K562 (cell line): ENCODE measurements around the gene PPEF2. TPM values are rescaled to one million over a fixed set of nuclear protein-coding genes. Genes with fewer than 3 reads are reported as not detected.

Experiments
- ATF7 ChIP-seq: fragments of 450-650 bp; IDR thresholded peaks from 2 replicates; pipeline ENCODE4 v1.7.1; 2014; ENCODE audit warnings: mild to moderate bottlenecking, moderate library complexity
- BRCA1 ChIP-seq, 2 experiments: fragments of 450-650 bp in 1 of 2; sonication (generic) in 1 of 2; formaldehyde crosslinking in 1 of 2; IDR thresholded peaks; 2 replicates each; pipeline versions ENCODE4 v1.5.0 to v1.6.1; 2017 to 2020; ENCODE audit warnings: mild to moderate bottlenecking in 1 of 2, missing genetic modification reagents in 1 of 2
- CXXC5 ChIP-seq: fragments of 250-450 bp; sonication (Bioruptor Pico); IDR thresholded peaks from 2 replicates; pipeline ENCODE4 v1.8.0; 2022; ENCODE audit warnings: inconsistent platforms, mild to moderate bottlenecking, moderate library complexity
- FIP1L1 ChIP-seq: fragments of 200-400 bp; formaldehyde crosslinking; IDR thresholded peaks from 2 replicates; pipeline ENCODE4 v1.6.1; 2018; ENCODE audit warnings: mild to moderate bottlenecking, low read depth, low read length; ENCODE audit not compliant: poor library complexity, severe bottlenecking
- FOSL1 ChIP-seq: fragments of 200-800 bp; sonication (Bioruptor generic); conservative IDR thresholded peaks from 2 replicates; pipeline ENCODE4 v1.6.1; 2016; ENCODE audit warnings: missing genetic modification characterization, missing compliant biosample characterization
- GTF2E2 ChIP-seq: fragments of 200-800 bp; sonication (Bioruptor generic); IDR thresholded peaks from 2 replicates; pipeline ENCODE4 v1.6.1; 2016; ENCODE audit warnings: missing genetic modification characterization, missing compliant biosample characterization
- GTF2F1 ChIP-seq: IDR thresholded peaks from 2 replicates; pipeline ENCODE4 v1.6.1; 2011; ENCODE audit warnings: low read depth, low read length, improper control_type of control experiment
- HOMEZ ChIP-seq: fragments of 250-450 bp; sonication (Bioruptor Pico); IDR thresholded peaks from 2 replicates; pipeline ENCODE4 v1.4.0; 2020; ENCODE audit warnings: mild to moderate bottlenecking, moderate library complexity
- KDM1A ChIP-seq, 2 experiments: fragments of 450-650 bp; IDR thresholded peaks; 2 replicates each; pipeline ENCODE4 v1.6.1; 2016; ENCODE audit warnings: mild to moderate bottlenecking in 2 of 2
- PHB2 ChIP-seq: fragments of 450-650 bp; IDR thresholded peaks from 2 replicates; pipeline ENCODE4 v1.6.1; 2017; ENCODE audit warnings: low read depth
- PHF21A ChIP-seq: fragments of 450-650 bp; IDR thresholded peaks from 2 replicates; pipeline ENCODE4 v1.6.1; 2017; ENCODE audit warnings: low read depth, borderline replicate concordance
- POLR2G ChIP-seq: fragments of 200-400 bp; formaldehyde crosslinking; IDR thresholded peaks from 2 replicates; pipeline ENCODE4 v1.6.1; 2017; ENCODE audit warnings: low read depth, mild to moderate bottlenecking, antibody characterized with exemption, low read length, moderate library complexity
- PRMT5 ChIP-seq: sonication (generic); formaldehyde crosslinking; IDR thresholded peaks from 2 replicates; pipeline ENCODE4 v1.5.0; 2020; ENCODE audit warnings: missing genetic modification reagents
- SMAD2 ChIP-seq: fragments of 150-350 bp; IDR thresholded peaks from 2 replicates; pipeline ENCODE4 v1.6.1; 2014; ENCODE audit warnings: low read depth, mild to moderate bottlenecking, low read length
- ZKSCAN1 ChIP-seq: fragments of 150-350 bp; IDR thresholded peaks from 2 replicates; pipeline ENCODE4 v1.6.1; 2016; ENCODE audit warnings: low read depth, low read length
- ZNF589 ChIP-seq: fragments of 200-800 bp; sonication (Bioruptor generic); IDR thresholded peaks from 2 replicates; pipeline ENCODE4 v1.6.1; 2016; ENCODE audit warnings: low read depth, missing genetic modification characterization, missing compliant biosample characterization
- ZNF592 ChIP-seq: fragments of 450-650 bp; IDR thresholded peaks from 2 replicates; pipeline ENCODE4 v1.6.1; 2017; ENCODE audit warnings: antibody characterized with exemption, mild to moderate bottlenecking
- polyA plus RNA-seq, 8 experiments: library from polyadenylated mRNA; depleted of rRNA in 4 of 8; stranded (reverse) in 5 of 8; unstranded in 3 of 8; fragments of >200 nt; fragmentation: Nextera tagmentation in 2 of 8; fragmentation: Illumina TruSeq in 1 of 8; extraction: Ambion mirVana in 2 of 8; extraction: Trizol in 1 of 8; gene quantifications; 2 replicates each; pipeline versions ENCODE4 v1.2.1 to v1.2.3, GENCODE V29; 2011 to 2014; ENCODE audit warnings: inconsistent platforms in 1 of 8, missing spikeins in 1 of 8
- total RNA-seq, 7 experiments: library from RNA; depleted of rRNA in 6 of 7; stranded (reverse); fragments of >200 nt in 6 of 7; fragmentation: Illumina TruSeq in 2 of 7; extraction: Trizol in 2 of 7; gene quantifications; 2 replicates each; pipeline versions ENCODE4 v1.2.1 to v1.2.3, GENCODE V29; 2011 to 2021; ENCODE audit warnings: low replicate concordance in 1 of 7
- TF ChIP-seq, protein P1 (sequence below), 2 experiments: IDR thresholded peaks; 2 replicates each; pipeline ENCODE4 v1.6.1; 2012; ENCODE audit warnings: improper control_type of control experiment in 2 of 2, low read depth in 2 of 2, low read length in 2 of 2, borderline replicate concordance in 1 of 2

The PPEF2 gene
- total and polyA plus RNA-seq, 9 of the 15 experiments (the other 6 are each of a cell fraction or from before 2014, with no cell fraction given): not detected

- TF ChIP-seq HOMEZ (CRISPR knock-in tag) (no peak), PHB2 (no peak), CXXC5 (CRISPR knock-in tag) (peak; percentile 35), ZKSCAN1 (peak; percentile 2; the same call in 1 of the 2 replicates), PRMT5 (no peak), GTF2F1 (no peak), FIP1L1 (no peak), GTF2E2 (tag) (no peak), FOSL1 (tag) (peak; percentile 24; the same call in 1 of the 2 replicates), ZNF589 (CRISPR knock-in tag) (no peak), PHF21A (no peak), ATF7 (no peak), ZNF592 (no peak), KDM1A (IDR thresholded peaks at IDR 0.05) (no peak), SMAD2 (no peak), BRCA1 (IDR thresholded peaks at IDR 0.05) (no peak), BRCA1 (CRISPR knock-in tag; IDR thresholded peaks at IDR 0.05) (no peak), POLR2G (peak; percentile 57; the same call in 1 of the 2 replicates)
- TF ChIP-seq, protein P1, sequence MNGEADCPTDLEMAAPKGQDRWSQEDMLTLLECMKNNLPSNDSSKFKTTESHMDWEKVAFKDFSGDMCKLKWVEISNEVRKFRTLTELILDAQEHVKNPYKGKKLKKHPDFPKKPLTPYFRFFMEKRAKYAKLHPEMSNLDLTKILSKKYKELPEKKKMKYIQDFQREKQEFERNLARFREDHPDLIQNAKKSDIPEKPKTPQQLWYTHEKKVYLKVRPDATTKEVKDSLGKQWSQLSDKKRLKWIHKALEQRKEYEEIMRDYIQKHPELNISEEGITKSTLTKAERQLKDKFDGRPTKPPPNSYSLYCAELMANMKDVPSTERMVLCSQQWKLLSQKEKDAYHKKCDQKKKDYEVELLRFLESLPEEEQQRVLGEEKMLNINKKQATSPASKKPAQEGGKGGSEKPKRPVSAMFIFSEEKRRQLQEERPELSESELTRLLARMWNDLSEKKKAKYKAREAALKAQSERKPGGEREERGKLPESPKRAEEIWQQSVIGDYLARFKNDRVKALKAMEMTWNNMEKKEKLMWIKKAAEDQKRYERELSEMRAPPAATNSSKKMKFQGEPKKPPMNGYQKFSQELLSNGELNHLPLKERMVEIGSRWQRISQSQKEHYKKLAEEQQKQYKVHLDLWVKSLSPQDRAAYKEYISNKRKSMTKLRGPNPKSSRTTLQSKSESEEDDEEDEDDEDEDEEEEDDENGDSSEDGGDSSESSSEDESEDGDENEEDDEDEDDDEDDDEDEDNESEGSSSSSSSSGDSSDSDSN (IDR thresholded peaks at IDR 0.05; ENCODE audit: borderline replicate concordance in 1 of 2, low read depth in 2 of 2, low read length in 2 of 2): peak in 1 of 2 experiments; percentile 89; a peak in 2 of 4 replicates
Observed at GRCh38 chr4:75939890-75940691, 37.8 kb upstream of the PPEF2 start (continued).
